ENCODE results near the gene NUDCD3. TPM values are rescaled to one million over a fixed set of nuclear protein-coding genes. Genes with fewer than 3 reads are reported as not detected.

Gene NUDCD3
- total RNA-seq, 1 donor from 2014 or later = 39.3 TPM

DNA sequence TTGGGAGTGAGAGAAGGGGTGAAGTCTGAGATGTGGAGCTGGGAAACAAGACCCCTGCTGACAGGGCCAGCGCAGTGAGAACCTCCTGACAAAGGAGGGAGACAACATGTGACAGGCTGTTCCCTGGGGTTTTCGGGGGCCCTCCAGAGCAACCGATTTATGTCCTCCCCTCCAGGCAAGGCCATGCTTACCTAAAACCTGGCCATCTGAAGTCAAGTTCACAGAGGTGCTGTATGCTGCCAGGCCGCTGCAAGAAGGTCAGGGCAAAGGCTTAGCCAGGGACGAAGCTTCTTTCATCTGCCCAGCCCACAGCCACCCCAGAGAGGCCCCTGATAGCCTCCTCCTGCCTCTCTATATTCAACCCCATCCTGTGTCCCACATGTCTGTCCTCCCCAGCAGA, 30.1 kb upstream of the NUDCD3 start:
- Histone ChIP-seq H3K27me3 (no peaks in the 10 kb centered on the region), H3K36me3 (peaks cover 0 to 3% of the 10 kb centered on the region in 2 donors), H3K4me1 (no peaks in the 10 kb centered on the region), H3K4me3 (no peak overlapping the region), H3K9me3 (peaks cover 6 to 8% of the 10 kb centered on the region in 2 donors), H3K27ac (no peak overlapping the region)
- TF ChIP-seq, protein P1, sequence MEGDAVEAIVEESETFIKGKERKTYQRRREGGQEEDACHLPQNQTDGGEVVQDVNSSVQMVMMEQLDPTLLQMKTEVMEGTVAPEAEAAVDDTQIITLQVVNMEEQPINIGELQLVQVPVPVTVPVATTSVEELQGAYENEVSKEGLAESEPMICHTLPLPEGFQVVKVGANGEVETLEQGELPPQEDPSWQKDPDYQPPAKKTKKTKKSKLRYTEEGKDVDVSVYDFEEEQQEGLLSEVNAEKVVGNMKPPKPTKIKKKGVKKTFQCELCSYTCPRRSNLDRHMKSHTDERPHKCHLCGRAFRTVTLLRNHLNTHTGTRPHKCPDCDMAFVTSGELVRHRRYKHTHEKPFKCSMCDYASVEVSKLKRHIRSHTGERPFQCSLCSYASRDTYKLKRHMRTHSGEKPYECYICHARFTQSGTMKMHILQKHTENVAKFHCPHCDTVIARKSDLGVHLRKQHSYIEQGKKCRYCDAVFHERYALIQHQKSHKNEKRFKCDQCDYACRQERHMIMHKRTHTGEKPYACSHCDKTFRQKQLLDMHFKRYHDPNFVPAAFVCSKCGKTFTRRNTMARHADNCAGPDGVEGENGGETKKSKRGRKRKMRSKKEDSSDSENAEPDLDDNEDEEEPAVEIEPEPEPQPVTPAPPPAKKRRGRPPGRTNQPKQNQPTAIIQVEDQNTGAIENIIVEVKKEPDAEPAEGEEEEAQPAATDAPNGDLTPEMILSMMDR (IDR thresholded peaks at IDR 0.05) = no peak
- no peak for DNase-seq (ENCODE audit: low spot score in 2 of 2)
- intact Hi-C loops (cut with DNase I) = no loop called here

DNA sequence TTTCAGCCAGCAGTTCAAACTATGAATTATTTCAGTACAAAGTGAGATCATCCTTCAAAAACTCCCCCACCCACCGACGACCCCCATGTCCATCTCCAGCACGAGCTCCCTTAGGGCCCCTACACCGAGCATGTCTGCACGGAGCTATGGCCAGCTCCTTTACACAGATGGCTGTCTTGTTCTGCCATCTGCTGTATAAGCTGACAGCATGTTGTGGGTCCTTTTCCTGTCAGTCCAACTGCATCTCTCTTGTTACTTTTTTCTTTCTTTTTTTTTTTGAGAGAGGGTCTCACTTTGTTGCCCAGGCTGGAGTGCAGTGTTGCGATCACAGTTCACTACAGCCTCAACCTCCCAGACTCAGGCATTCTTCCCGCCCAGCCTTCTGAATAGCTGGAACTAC, 29.1 kb upstream of the NUDCD3 start:
- peaks cover 0 to 4% of the 10 kb centered on the region in 2 donors for H3K9me3 ChIP-seq
- no peak overlapping the region for H3K4me3 ChIP-seq
- H3K4me1 ChIP-seq = no peaks in the 10 kb centered on the region
- no peak overlapping the region for H3K27ac ChIP-seq
- intact Hi-C loops (cut with DNase I) = no loop called here
- no peak for DNase-seq (ENCODE audit: low spot score in 2 of 2)
- TF ChIP-seq, protein P1 (IDR thresholded peaks at IDR 0.05) = no peak
- peaks cover 0 to 3% of the 10 kb centered on the region in 2 donors for H3K36me3 ChIP-seq
- no peaks in the 10 kb centered on the region for H3K27me3 ChIP-seq

DNA sequence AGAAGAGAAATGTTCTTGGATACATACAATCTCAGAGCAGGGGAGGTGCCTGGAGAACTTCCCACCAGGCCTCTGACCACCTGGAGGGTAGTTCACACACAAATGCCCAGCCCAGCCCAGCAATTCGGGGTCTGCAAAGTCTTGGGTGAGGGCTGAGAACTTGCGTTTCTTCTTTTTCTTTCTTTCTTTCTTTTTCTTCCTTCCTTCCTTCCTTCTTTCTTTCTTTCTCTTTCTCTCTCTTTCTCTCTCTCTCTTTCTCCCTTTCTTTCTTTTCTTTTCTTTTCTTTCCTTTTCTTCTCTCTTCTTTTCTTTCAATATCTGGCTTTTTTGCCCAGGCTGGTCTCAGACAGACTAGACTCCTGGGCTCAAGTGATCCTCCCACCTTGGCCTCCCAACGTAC, 28.3 kb upstream of the NUDCD3 start:
- TF ChIP-seq, protein P1 (IDR thresholded peaks at IDR 0.05) = no peak

DNA sequence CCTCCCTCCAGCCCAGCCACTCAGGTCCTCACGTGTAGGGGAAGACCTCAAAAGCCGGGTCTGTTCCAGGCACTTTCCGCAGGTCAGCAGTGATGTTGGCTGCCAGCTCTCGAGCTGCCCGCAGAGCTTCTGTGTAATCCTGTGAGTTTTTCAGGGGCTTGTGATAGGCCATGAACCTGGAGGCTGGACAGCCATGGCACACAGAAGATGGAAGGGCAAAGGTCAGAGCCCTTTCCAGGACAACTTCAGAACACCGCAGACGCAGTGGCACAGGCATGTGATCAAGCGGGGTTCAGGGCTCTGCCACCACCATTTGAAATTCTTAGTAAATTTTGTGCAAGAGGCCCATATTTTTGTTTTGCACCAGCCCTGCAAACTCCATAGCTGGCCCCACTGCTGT, 26.7 kb upstream of the NUDCD3 start:
- TF ChIP-seq, protein P1 (IDR thresholded peaks at IDR 0.05) = no peak
- Histone ChIP-seq H3K4me3 (no peak overlapping the region), H3K9me3 (no peaks in the 10 kb centered on the region), H3K4me1 (no peaks in the 10 kb centered on the region), H3K36me3 (peaks cover 0 to 3% of the 10 kb centered on the region in 2 donors), H3K27ac (no peak overlapping the region), H3K27me3 (no peaks in the 10 kb centered on the region)
- intact Hi-C loops (cut with DNase I) = no loop called here
- DNase-seq (ENCODE audit: low spot score in 2 of 2) = no peak

More for the DNA sequence above, 28.3 kb upstream of the NUDCD3 start:
- intact Hi-C loops (cut with DNase I) = no loop called here
- Histone ChIP-seq H3K4me3 (no peak overlapping the region), H3K27ac (no peak overlapping the region), H3K36me3 (peaks cover 0 to 3% of the 10 kb centered on the region in 2 donors), H3K9me3 (no peaks in the 10 kb centered on the region), H3K4me1 (no peaks in the 10 kb centered on the region), H3K27me3 (no peaks in the 10 kb centered on the region)
- DNase-seq (ENCODE audit: low spot score in 2 of 2) = no peak

DNA sequence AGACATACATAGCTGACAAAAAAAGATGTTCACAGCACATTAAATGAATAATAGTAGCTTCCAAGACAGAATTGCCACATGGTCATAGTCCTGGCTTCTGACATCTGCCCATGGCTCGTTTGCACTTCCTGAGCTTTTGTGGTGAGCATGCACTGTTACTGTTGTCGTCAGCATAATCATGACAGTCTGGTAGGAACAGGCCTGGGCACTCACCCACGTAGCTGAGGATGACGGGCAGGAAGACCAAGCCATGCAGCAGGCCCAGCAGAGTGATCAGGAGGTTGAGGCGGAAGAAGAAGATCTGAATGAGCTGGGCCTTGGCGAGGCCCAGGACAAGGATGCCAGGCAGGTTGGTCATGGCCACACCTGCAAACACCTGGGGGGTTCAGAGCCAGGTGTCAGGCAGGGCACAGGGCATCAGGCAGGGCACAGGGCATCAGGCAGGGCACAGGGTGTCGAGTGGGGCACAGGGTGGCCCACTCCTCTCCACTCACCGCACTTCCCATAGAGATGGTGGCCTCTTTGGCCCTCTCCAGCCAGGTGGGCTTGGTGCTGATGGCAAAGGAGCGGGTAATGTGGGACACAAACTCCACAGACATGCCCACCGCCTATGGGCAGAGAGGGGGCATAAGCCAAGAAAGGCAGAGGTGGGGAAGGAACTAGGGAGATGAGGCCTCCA, 25.3 kb upstream of the NUDCD3 start:
- TF ChIP-seq, protein P1 (IDR thresholded peaks at IDR 0.05) = no peak
- no peak for DNase-seq (ENCODE audit: low spot score in 2 of 2)
- no peaks in the 10 kb centered on the region for H3K36me3 ChIP-seq
- no peak overlapping the region for H3K27ac ChIP-seq
- intact Hi-C loops (cut with DNase I) = no loop called here
- H3K27me3 ChIP-seq = no peaks in the 10 kb centered on the region
- no peaks in the 10 kb centered on the region for H3K4me1 ChIP-seq
- H3K9me3 ChIP-seq = no peaks in the 10 kb centered on the region
- H3K4me3 ChIP-seq = no peak overlapping the region

Data from ascending aorta (tissue), 2 donors.